H9 (cell line): ENCODE data around the gene FAM13A. TPM values are rescaled to one million over a fixed set of nuclear protein-coding genes. Genes with fewer than 3 reads are reported as not detected.
"Not testable (repeated sequence)": the region's sequence is repeated elsewhere in the genome, so short reads cannot be mapped to it uniquely, and the experiment has no call there.

ENCODE experiments used
- DNase-seq: peaks from one replicate; pipeline ENCODE4 v3.0.0-alpha.2; 2017
- H2AFZ ChIP-seq: one replicate; pipeline ENCODE4 v1.6.1; 2013; ENCODE audit warnings: mild to moderate bottlenecking, low read length, control low read depth, moderate library complexity
- H2AK5ac ChIP-seq: 2 replicates; pipeline ENCODE4 v1.6.1; 2013; ENCODE audit warnings: low read length, control low read depth, mixed read lengths; ENCODE audit not compliant: insufficient read length
- H2BK120ac ChIP-seq: one replicate; pipeline ENCODE4 v1.6.1; 2013; ENCODE audit warnings: low read depth, mild to moderate bottlenecking, low read length, control low read depth, inconsistent platforms; ENCODE audit not compliant: poor library complexity, severe bottlenecking
- H2BK12ac ChIP-seq: 2 replicates; pipeline ENCODE4 v1.6.1; 2013; ENCODE audit warnings: low read length, control low read depth, mixed read lengths, low read depth; ENCODE audit not compliant: insufficient read length
- H2BK15ac ChIP-seq: 2 replicates; pipeline ENCODE4 v1.6.1; 2013; ENCODE audit warnings: low read depth, low read length, control low read depth
- H2BK20ac ChIP-seq: one replicate; pipeline ENCODE4 v1.6.1; 2013; ENCODE audit warnings: low read depth, mild to moderate bottlenecking, low read length, control low read depth, inconsistent platforms; ENCODE audit not compliant: poor library complexity, severe bottlenecking
- H2BK5ac ChIP-seq: 2 replicates; pipeline ENCODE4 v1.6.1; 2013; ENCODE audit warnings: low read length, control low read depth, mixed read lengths; ENCODE audit not compliant: insufficient read length
- H3K14ac ChIP-seq: 2 replicates; pipeline ENCODE4 v1.6.1; 2013; ENCODE audit warnings: low read length, control low read depth; ENCODE audit not compliant: insufficient read depth
- H3K18ac ChIP-seq: 2 replicates; pipeline ENCODE4 v1.6.1; 2013; ENCODE audit warnings: low read depth, mild to moderate bottlenecking, mixed read lengths, low read length, control low read depth; ENCODE audit not compliant: insufficient read length
- H3K23ac ChIP-seq: 2 replicates; pipeline ENCODE4 v1.6.1; 2013; ENCODE audit warnings: low read length, control low read depth, mixed read lengths, low read depth; ENCODE audit not compliant: insufficient read length
- H3K23me2 ChIP-seq: 2 replicates; pipeline ENCODE4 v1.6.1; 2013; ENCODE audit warnings: low read depth, mild to moderate bottlenecking, mixed read lengths, low read length, control low read depth; ENCODE audit not compliant: insufficient read length, poor library complexity, severe bottlenecking
- H3K27ac ChIP-seq: 2 replicates; pipeline ENCODE4 v1.5.1; 2013; ENCODE audit warnings: low read length, control low read depth, mixed read lengths, low read depth; ENCODE audit not compliant: insufficient read length
- H3K27me3 ChIP-seq: 2 replicates; pipeline ENCODE4 v1.6.1; 2013; ENCODE audit warnings: low read length, control low read depth, inconsistent platforms; ENCODE audit not compliant: insufficient read depth
- H3K4ac ChIP-seq: 2 replicates; pipeline ENCODE4 v1.6.1; 2013; ENCODE audit warnings: low read depth, mild to moderate bottlenecking, control low read depth, inconsistent platforms, low read length, moderate library complexity
- H3K4me1 ChIP-seq: 2 replicates; pipeline ENCODE4 v1.6.1; 2013; ENCODE audit warnings: low read length, control low read depth, inconsistent platforms; ENCODE audit not compliant: insufficient read depth
- H3K4me2 ChIP-seq: 2 replicates; pipeline ENCODE4 v1.6.1; 2013; ENCODE audit warnings: low read length, control low read depth, mixed read lengths; ENCODE audit not compliant: insufficient read length, insufficient read depth
- H3K56ac ChIP-seq: 2 replicates; pipeline ENCODE4 v1.6.1; 2013; ENCODE audit warnings: low read depth, mild to moderate bottlenecking, mixed read lengths, low read length, control low read depth; ENCODE audit not compliant: insufficient read length
- H3K79me1 ChIP-seq: 2 replicates; pipeline ENCODE4 v1.6.1; 2013; ENCODE audit warnings: low read depth, mild to moderate bottlenecking, moderate library complexity, low read length, control low read depth, inconsistent platforms; ENCODE audit not compliant: insufficient read depth, poor library complexity, severe bottlenecking
- H3K79me2 ChIP-seq: 2 replicates; pipeline ENCODE4 v1.6.1; 2013; ENCODE audit warnings: low read length, control low read depth, inconsistent platforms; ENCODE audit not compliant: insufficient read depth
- H3K9ac ChIP-seq: 2 replicates; pipeline ENCODE4 v1.6.1; 2013; ENCODE audit warnings: low read length, control low read depth, mixed read lengths; ENCODE audit not compliant: insufficient read length; ENCODE audit errors: extremely low read depth
- H3K9me3 ChIP-seq: one replicate; pipeline ENCODE4 v1.6.1; 2013; ENCODE audit warnings: low read depth, low read length, inconsistent platforms; ENCODE audit not compliant: control insufficient read depth
- H3T11ph ChIP-seq: one replicate; pipeline ENCODE4 v1.6.1; 2013; ENCODE audit warnings: mild to moderate bottlenecking, low read length, control low read depth, inconsistent platforms
- H4K20me1 ChIP-seq: one replicate; pipeline ENCODE4 v1.6.1; 2013; ENCODE audit not compliant: control insufficient read depth, insufficient read length, insufficient read depth
- H4K5ac ChIP-seq: 2 replicates; pipeline ENCODE4 v1.6.1; 2013; ENCODE audit warnings: low read depth, mild to moderate bottlenecking, mixed read lengths, low read length, control low read depth; ENCODE audit not compliant: insufficient read length
- H4K8ac ChIP-seq: replicated peaks from 2 replicates; pipeline ENCODE4 v1.6.1; 2013; ENCODE audit warnings: low read length, control low read depth, mixed read lengths, low read depth; ENCODE audit not compliant: insufficient read length
- H4K91ac ChIP-seq: 2 replicates; pipeline ENCODE4 v1.6.1; 2013; ENCODE audit warnings: low read depth, mild to moderate bottlenecking, moderate library complexity, mixed read lengths, low read length, control low read depth; ENCODE audit not compliant: insufficient read length
- H3K27ac Mint-ChIP-seq, 3 experiments: 2 replicates in 2 of 3; 3 replicates in 1 of 3; pipeline ENCODE4 v1.8.0; 2020 to 2021; ENCODE audit warnings: mixed read lengths in 3 of 3, mild to moderate bottlenecking in 1 of 3, moderate library complexity in 1 of 3
- H3K27me3 Mint-ChIP-seq: 2 replicates; pipeline ENCODE4 v1.8.0; 2021; ENCODE audit warnings: low read depth, mild to moderate bottlenecking, moderate library complexity, mixed read lengths
- H3K36me3 Mint-ChIP-seq, 3 experiments: 2 replicates in 2 of 3; 3 replicates in 1 of 3; pipeline ENCODE4 v1.8.0; 2020 to 2021; ENCODE audit warnings: low read depth in 3 of 3, mixed read lengths in 3 of 3; ENCODE audit not compliant: insufficient read depth in 1 of 3
- H3K4me1 Mint-ChIP-seq, 2 experiments: 2 replicates each; pipeline ENCODE4 v1.8.0; 2020; ENCODE audit warnings: mixed read lengths in 2 of 2
- H3K4me3 Mint-ChIP-seq, 2 experiments: 2 replicates in 1 of 2; 3 replicates in 1 of 2; pipeline ENCODE4 v1.8.0; 2020 to 2021; ENCODE audit warnings: mild to moderate bottlenecking in 2 of 2, mixed read lengths in 2 of 2, moderate library complexity in 1 of 2
- H3K9me3 Mint-ChIP-seq, 2 experiments: 2 replicates in 1 of 2; 3 replicates in 1 of 2; pipeline ENCODE4 v1.8.0; 2020; ENCODE audit warnings: mild to moderate bottlenecking in 2 of 2, mixed read lengths in 2 of 2, moderate library complexity in 1 of 2
- total RNA-seq: library from RNA; stranded (reverse); gene quantifications from 2 replicates; pipeline ENCODE4 v1.2.1, GENCODE V29; 2021
- TF ChIP-seq, protein P1 (sequence below): fragments of 200-600 bp; sonication (generic); conservative IDR thresholded peaks from 3 replicates; pipeline ENCODE4 v1.8.0; 2021; ENCODE audit warnings: antibody characterized with exemption, mild to moderate bottlenecking

Gene FAM13A
- total RNA-seq, 1 experiment from 2014 or later: 12.7 TPM

DNA sequence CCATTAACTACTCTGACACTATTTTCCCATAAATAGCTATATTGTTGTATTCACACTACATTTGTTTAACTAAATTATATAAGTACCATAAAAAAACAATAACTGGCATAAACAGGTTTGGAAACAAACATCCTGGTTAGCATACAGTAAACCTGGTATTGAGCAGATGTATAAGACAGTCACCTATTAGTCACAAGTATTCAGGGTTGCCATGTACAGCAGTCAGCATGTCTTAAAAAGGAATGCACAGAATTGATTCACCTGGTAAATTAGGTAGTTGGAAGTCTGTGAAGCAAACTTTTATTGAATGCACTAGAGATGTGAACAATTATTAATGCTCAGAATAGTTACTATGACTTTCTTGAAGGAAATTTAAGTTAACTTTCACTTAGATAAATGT is 137.9 kb downstream of the FAM13A start:
- H3K4me3 Mint-ChIP-seq: no peak overlapping the region
- H4K20me1 ChIP-seq: no peaks in the 10 kb centered on the region
- no peak overlapping the region for H3K23ac ChIP-seq
- no peak for DNase-seq
- H3K9ac ChIP-seq: no peak overlapping the region
- no peak overlapping the region for H3K4ac ChIP-seq
- no peaks in the 10 kb centered on the region for H3K27me3 ChIP-seq
- no peak overlapping the region for H2BK120ac ChIP-seq
- no peak overlapping the region for H4K5ac ChIP-seq
- no peaks in the 10 kb centered on the region for H3K79me2 ChIP-seq
- H3K4me2 ChIP-seq: no peak overlapping the region
- no peak overlapping the region for H2BK12ac ChIP-seq
- no peak overlapping the region for H2AK5ac ChIP-seq
- no peak overlapping the region for H2BK5ac ChIP-seq
- H3T11ph ChIP-seq: no peak overlapping the region
- H3K9me3 ChIP-seq: peaks cover 7% of the 10 kb centered on the region
- H3K4me1 ChIP-seq: no peaks in the 10 kb centered on the region
- H3K56ac ChIP-seq: no peak overlapping the region
- no peaks in the 10 kb centered on the region; the same call in none of the 2 replicates for H3K27me3 Mint-ChIP-seq
- no peak overlapping the region for H3K18ac ChIP-seq
- no peak overlapping the region for H3K27ac Mint-ChIP-seq
- H2AFZ ChIP-seq: no peak overlapping the region
- H3K36me3 Mint-ChIP-seq: peaks cover 19 to 31% (median 22%) of the 10 kb centered on the region in 3 experiments
- no peaks in the 10 kb centered on the region for H3K79me1 ChIP-seq
- no peaks in the 10 kb centered on the region for H3K23me2 ChIP-seq
- no peaks in the 10 kb centered on the region for H3K4me1 Mint-ChIP-seq
- TF ChIP-seq, protein P1, sequence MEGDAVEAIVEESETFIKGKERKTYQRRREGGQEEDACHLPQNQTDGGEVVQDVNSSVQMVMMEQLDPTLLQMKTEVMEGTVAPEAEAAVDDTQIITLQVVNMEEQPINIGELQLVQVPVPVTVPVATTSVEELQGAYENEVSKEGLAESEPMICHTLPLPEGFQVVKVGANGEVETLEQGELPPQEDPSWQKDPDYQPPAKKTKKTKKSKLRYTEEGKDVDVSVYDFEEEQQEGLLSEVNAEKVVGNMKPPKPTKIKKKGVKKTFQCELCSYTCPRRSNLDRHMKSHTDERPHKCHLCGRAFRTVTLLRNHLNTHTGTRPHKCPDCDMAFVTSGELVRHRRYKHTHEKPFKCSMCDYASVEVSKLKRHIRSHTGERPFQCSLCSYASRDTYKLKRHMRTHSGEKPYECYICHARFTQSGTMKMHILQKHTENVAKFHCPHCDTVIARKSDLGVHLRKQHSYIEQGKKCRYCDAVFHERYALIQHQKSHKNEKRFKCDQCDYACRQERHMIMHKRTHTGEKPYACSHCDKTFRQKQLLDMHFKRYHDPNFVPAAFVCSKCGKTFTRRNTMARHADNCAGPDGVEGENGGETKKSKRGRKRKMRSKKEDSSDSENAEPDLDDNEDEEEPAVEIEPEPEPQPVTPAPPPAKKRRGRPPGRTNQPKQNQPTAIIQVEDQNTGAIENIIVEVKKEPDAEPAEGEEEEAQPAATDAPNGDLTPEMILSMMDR: no peak
- H3K27ac ChIP-seq: no peak overlapping the region
- H2BK20ac ChIP-seq: no peak overlapping the region
- no peak overlapping the region for H3K14ac ChIP-seq
- no peak overlapping the region for H2BK15ac ChIP-seq
- no peak overlapping the region for H4K8ac ChIP-seq
- H4K91ac ChIP-seq: no peak overlapping the region
- peaks cover 36 to 39% of the 10 kb centered on the region in 2 experiments for H3K9me3 Mint-ChIP-seq

DNA sequence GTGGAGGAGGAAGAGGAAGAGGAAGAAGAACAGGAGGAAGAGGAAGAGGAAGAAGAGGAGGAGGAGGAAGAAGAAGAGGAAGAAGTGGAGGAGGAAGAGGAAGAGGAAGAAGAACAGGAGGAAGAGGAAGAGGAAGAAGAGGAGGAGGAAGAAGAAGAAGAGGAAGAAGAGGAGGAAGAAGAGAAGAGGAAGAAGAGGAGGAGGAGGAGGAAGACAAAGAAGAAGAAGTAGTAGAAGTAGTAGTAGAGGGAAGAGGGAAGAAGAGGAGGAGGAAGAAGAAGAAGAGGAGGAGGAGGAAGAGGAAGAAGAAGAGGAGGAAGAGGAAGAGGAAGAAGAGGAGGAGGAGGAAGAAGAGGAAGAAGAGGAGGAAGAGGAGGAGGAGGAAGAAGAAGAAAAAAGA is 143.8 kb downstream of the FAM13A start:
- not testable (repeated sequence) for H3K9ac ChIP-seq, H3K23me2 ChIP-seq, H4K91ac ChIP-seq, H3T11ph ChIP-seq, H3K27ac ChIP-seq, DNase-seq, H4K20me1 ChIP-seq, H2AFZ ChIP-seq, H3K27me3 ChIP-seq, H2BK5ac ChIP-seq, H3K9me3 ChIP-seq, H3K4me3 Mint-ChIP-seq, H3K18ac ChIP-seq, H2BK120ac ChIP-seq, H4K8ac ChIP-seq, H3K79me2 ChIP-seq, H2AK5ac ChIP-seq, H3K4me1 ChIP-seq, H3K36me3 Mint-ChIP-seq, H2BK12ac ChIP-seq, H2BK15ac ChIP-seq, H3K27me3 Mint-ChIP-seq, H3K4me1 Mint-ChIP-seq, H3K27ac Mint-ChIP-seq, H3K4me2 ChIP-seq, H2BK20ac ChIP-seq, H3K23ac ChIP-seq, H3K9me3 Mint-ChIP-seq, H3K4ac ChIP-seq, H4K5ac ChIP-seq, H3K56ac ChIP-seq, H3K79me1 ChIP-seq, H3K14ac ChIP-seq
